Left lung (tissue), 10 donors: ENCODE measurements around the gene ADGRA1. TPM values are rescaled to one million over a fixed set of nuclear protein-coding genes. Genes with fewer than 3 reads are reported as not detected.

Source experiments
- ATAC-seq: fragments of 200-7000 bp; cut with Tn5 transposase; one replicate; pipeline ENCODE4 v1.9.1; 2020; ENCODE audit warnings: moderate library complexity
- DNase-seq, 4 donors: peaks; one replicate each; pipeline ENCODE4 v3.0.0-alpha.2; 2013 to 2020
- H3K27ac ChIP-seq, 2 donors: fragments of 200-600 bp; sonication (generic) in 1 of 2; one replicate each; pipeline versions ENCODE4 v1.5.0 to v1.8.0; 2020 to 2021
- H3K27me3 ChIP-seq, 2 donors: fragments of 200-600 bp; sonication (generic) in 1 of 2; one replicate each; pipeline versions ENCODE4 v1.5.0 to v1.8.0; 2020 to 2021
- H3K36me3 ChIP-seq, 2 donors: fragments of 200-600 bp; sonication (generic) in 1 of 2; one replicate each; pipeline versions ENCODE4 v1.5.0 to v1.8.0; 2020 to 2021
- H3K4me1 ChIP-seq, 2 donors: fragments of 200-600 bp; one replicate each; pipeline ENCODE4 v1.8.0; 2021
- H3K4me3 ChIP-seq, 2 donors: fragments of 200-600 bp; sonication (generic) in 1 of 2; one replicate each; pipeline versions ENCODE4 v1.5.0 to v1.8.0; 2020 to 2021; ENCODE audit warnings: mild to moderate bottlenecking in 1 of 2
- H3K9me3 ChIP-seq, 2 donors: fragments of 200-600 bp; sonication (generic) in 1 of 2; one replicate each; pipeline versions ENCODE4 v1.5.0 to v1.8.0; 2020 to 2021
- intact Hi-C, 2 donors: fragments of 100-400 bp; cut with DNase I; formaldehyde crosslinking; loops; one replicate each; pipeline versions ENCODE4 v1.11.2 to v1.14.2; 2022
- polyA plus RNA-seq, 6 donors: library from polyadenylated mRNA; unstranded; fragments of 120-200 nt; gene quantifications; one replicate each; pipeline ENCODE4 v1.2.1, GENCODE V29; 2013; ENCODE audit not compliant: insufficient read length in 6 of 6
- total RNA-seq, 2 donors: library from RNA; stranded (reverse); fragmentation: NEBNext Ultra II Directional; extraction: Animal tissue kit (Norgen Biotek cat#: 25700); gene quantifications; one replicate each; pipeline ENCODE4 v1.2.1, GENCODE V29; 2021
- TF ChIP-seq, protein P1 (sequence below), 2 donors: fragments of 200-600 bp; sonication (generic) in 1 of 2; IDR thresholded peaks; one replicate each; pipeline versions ENCODE4 v1.5.0 to v1.8.0; 2021; ENCODE audit warnings: antibody characterized with exemption in 2 of 2
- donor health status: DM: no; HTN: yes; CAD: no.
- donor health status: DM: no; HTN: no; CAD: no.

ADGRA1 gene
- total and polyA plus RNA-seq, 8 donors: 0.07 to 0.24 (median 0.09) TPM; not detected in 1

DNA sequence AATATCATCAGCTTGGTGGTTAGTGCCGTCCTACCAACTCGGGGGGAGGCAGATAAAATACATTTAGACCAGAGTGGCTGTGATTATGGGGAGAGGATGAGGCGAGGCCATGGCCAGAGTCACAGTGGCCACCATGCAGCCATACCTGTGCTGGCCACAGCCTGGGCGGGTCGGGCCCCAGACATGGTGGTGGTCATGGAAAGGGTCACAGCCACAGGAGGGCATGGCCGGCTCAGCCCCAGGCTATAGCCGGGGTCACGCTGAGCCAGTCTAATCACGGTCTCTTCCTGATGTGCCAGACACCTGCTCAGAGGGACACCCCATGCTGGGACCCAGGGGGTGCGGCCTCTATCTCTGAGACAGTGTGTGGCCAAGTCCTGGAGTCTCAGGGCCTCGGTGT, 10.2 kb downstream of the ADGRA1 start:
- intact Hi-C loops: no loop called here
- Histone ChIP-seq H3K36me3 (no peaks in the 10 kb centered on the region), H3K27ac (no peak overlapping the region), H3K27me3 (peaks cover 5 to 90% of the 10 kb centered on the region in 2 donors), H3K4me1 (no peaks in the 10 kb centered on the region), H3K4me3 (no peak overlapping the region), H3K9me3 (no peaks in the 10 kb centered on the region)
- TF ChIP-seq, protein P1, sequence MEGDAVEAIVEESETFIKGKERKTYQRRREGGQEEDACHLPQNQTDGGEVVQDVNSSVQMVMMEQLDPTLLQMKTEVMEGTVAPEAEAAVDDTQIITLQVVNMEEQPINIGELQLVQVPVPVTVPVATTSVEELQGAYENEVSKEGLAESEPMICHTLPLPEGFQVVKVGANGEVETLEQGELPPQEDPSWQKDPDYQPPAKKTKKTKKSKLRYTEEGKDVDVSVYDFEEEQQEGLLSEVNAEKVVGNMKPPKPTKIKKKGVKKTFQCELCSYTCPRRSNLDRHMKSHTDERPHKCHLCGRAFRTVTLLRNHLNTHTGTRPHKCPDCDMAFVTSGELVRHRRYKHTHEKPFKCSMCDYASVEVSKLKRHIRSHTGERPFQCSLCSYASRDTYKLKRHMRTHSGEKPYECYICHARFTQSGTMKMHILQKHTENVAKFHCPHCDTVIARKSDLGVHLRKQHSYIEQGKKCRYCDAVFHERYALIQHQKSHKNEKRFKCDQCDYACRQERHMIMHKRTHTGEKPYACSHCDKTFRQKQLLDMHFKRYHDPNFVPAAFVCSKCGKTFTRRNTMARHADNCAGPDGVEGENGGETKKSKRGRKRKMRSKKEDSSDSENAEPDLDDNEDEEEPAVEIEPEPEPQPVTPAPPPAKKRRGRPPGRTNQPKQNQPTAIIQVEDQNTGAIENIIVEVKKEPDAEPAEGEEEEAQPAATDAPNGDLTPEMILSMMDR (IDR thresholded peaks at IDR 0.05): no peak
- ATAC-seq: no peak
- peak in 1 of 4 donors; percentile 60 for DNase-seq

GRCh38 chr10:133098426-133099124, 10.9 kb downstream of the ADGRA1 start:
- no peak overlapping the region for H3K4me3 ChIP-seq
- peak in 1 of 4 donors; percentile 75 for DNase-seq
- no peaks in the 10 kb centered on the region for H3K4me1 ChIP-seq
- H3K27ac ChIP-seq: no peak overlapping the region
- H3K36me3 ChIP-seq: no peaks in the 10 kb centered on the region
- ATAC-seq: no peak
- TF ChIP-seq, protein P1 (IDR thresholded peaks at IDR 0.05): no peak
- H3K27me3 ChIP-seq: peaks cover 5 to 96% of the 10 kb centered on the region in 2 donors
- intact Hi-C loops: no loop called here
- H3K9me3 ChIP-seq: no peaks in the 10 kb centered on the region

GRCh38 chr10:133099571-133099970, 11.8 kb downstream of the ADGRA1 start:
- Histone ChIP-seq H3K27me3 (peaks cover 5 to 99% of the 10 kb centered on the region in 2 donors), H3K27ac (no peak overlapping the region), H3K36me3 (no peaks in the 10 kb centered on the region), H3K9me3 (no peaks in the 10 kb centered on the region), H3K4me3 (no peak overlapping the region), H3K4me1 (no peaks in the 10 kb centered on the region)
- TF ChIP-seq, protein P1 (IDR thresholded peaks at IDR 0.05): no peak
- ATAC-seq (no peak), DNase-seq (peak in 1 of 4 donors; percentile 65)
- intact Hi-C loops: no loop called here

GRCh38 chr10:133100186-133100585, 12.5 kb downstream of the ADGRA1 start:
- DNase-seq (peak in 1 of 4 donors; percentile 65), ATAC-seq (no peak)
- no peaks in the 10 kb centered on the region for H3K9me3 ChIP-seq
- H3K27ac ChIP-seq: no peak overlapping the region
- no peaks in the 10 kb centered on the region for H3K4me1 ChIP-seq
- TF ChIP-seq, protein P1 (IDR thresholded peaks at IDR 0.05): no peak
- H3K4me3 ChIP-seq: no peak overlapping the region
- intact Hi-C loops: no loop called here
- H3K36me3 ChIP-seq: no peaks in the 10 kb centered on the region
- H3K27me3 ChIP-seq: peaks cover 5 to 100% of the 10 kb centered on the region in 2 donors

DNA sequence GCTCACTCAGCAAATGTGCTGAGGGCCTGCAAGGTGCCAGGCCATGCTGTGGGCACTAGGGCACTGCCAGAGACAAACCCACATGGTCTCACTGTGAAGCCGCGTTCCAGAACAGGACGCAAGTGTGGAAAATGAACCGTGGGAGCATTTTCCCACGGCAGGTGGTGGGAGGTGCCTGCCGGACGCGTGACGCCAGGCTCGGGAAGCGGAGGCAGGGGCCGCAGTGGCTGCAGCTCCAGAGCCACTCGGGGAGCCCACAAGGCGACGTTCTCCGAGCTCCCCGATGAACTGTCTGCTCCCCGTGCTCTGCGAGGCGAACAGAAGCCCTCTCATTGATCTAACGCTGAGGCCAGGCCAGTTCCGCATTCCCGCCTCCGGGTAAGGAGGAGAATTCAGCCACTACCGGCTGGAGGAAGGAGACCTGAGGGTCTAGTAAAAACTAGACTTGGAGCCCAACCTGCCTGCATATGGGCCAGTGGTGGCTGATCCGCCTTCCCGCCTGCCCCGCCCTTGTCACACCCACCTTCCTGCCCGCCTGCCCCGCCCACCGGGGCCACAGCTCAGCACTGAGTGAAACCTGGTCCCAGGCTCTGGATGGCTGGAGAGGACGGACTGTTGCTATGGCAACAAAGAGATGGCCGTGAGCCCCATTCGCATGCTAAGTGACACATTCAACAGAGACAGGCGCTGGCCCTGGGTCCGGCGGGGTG, 13.1 kb downstream of the ADGRA1 start:
- Histone ChIP-seq H3K4me3 (no peak overlapping the region), H3K4me1 (no peaks in the 10 kb centered on the region), H3K27ac (no peak overlapping the region), H3K27me3 (peaks cover 5 to 100% of the 10 kb centered on the region in 2 donors), H3K36me3 (no peaks in the 10 kb centered on the region), H3K9me3 (no peaks in the 10 kb centered on the region)
- TF ChIP-seq, protein P1 (IDR thresholded peaks at IDR 0.05): no peak
- ATAC-seq (peak; percentile 73), DNase-seq (peak in 2 of 4 donors; percentile 19 to 80)
- intact Hi-C loops: no loop called here
